ENCODE results near the gene FAM222A.

GRCh38 chr12:109818905-109819500 lies 105.4 kb downstream of the FAM222A start:
- TF ChIP-seq CTCF (conservative IDR thresholded peaks at IDR 0.05; ENCODE audit: low read depth, low read length) (no peak), NFE2L2 (IDR thresholded peaks at IDR 0.05; ENCODE audit: low read depth, low read length) (no peak), RFX5 (IDR thresholded peaks at IDR 0.05; ENCODE audit: low read depth, low read length) (no peak), MAZ (IDR thresholded peaks at IDR 0.05; ENCODE audit: borderline replicate concordance, low read depth, low read length) (peak; percentile 29; the same call in 1 of the 2 replicates), CHD1 (IDR thresholded peaks at IDR 0.05; ENCODE audit: low read depth, low read length) (no peak), POLR2A (IDR thresholded peaks at IDR 0.05; ENCODE audit: low read depth, low read length) (no peak), CEBPB (IDR thresholded peaks at IDR 0.05; ENCODE audit: low read depth, low read length) (peak; percentile 52; the same call in 1 of the 2 replicates), SMC3 (IDR thresholded peaks at IDR 0.05; ENCODE audit: low read depth, low read length) (no peak), MXI1 (IDR thresholded peaks at IDR 0.05; ENCODE audit: borderline replicate concordance, low read depth, low read length) (no peak), RAD21 (IDR thresholded peaks at IDR 0.05; ENCODE audit: low read length) (no peak), ELK1 (IDR thresholded peaks at IDR 0.05; ENCODE audit: borderline replicate concordance, low read depth, low read length) (no peak)
- TF ChIP-seq, protein P1, sequence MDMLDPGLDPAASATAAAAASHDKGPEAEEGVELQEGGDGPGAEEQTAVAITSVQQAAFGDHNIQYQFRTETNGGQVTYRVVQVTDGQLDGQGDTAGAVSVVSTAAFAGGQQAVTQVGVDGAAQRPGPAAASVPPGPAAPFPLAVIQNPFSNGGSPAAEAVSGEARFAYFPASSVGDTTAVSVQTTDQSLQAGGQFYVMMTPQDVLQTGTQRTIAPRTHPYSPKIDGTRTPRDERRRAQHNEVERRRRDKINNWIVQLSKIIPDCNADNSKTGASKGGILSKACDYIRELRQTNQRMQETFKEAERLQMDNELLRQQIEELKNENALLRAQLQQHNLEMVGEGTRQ (IDR thresholded peaks at IDR 0.05; ENCODE audit: low read depth, low read length) = no peak
